Upper lobe of right lung (tissue), 1 donor: ENCODE results near the gene DYNLT4. TPM values are rescaled to one million over a fixed set of nuclear protein-coding genes. Genes with fewer than 3 reads are reported as not detected.
A peak's percentile ranks its signal among the peaks of the same experiment; 100 is the strongest.

Experiments used
- ATAC-seq: fragments of 200-7000 bp; cut with Tn5 transposase; one replicate; pipeline ENCODE4 v1.9.1; 2020; ENCODE audit warnings: mild to moderate bottlenecking, moderate library complexity
- DNase-seq: peaks from one replicate; pipeline ENCODE4 v3.0.0-alpha.2; 2020
- H3K27ac ChIP-seq: fragments of 200-600 bp; one replicate; pipeline ENCODE4 v1.8.0; 2022
- H3K27me3 ChIP-seq: fragments of 200-600 bp; one replicate; pipeline ENCODE4 v1.8.0; 2022; ENCODE audit warnings: mild to moderate bottlenecking
- H3K36me3 ChIP-seq: fragments of 200-600 bp; one replicate; pipeline ENCODE4 v1.8.0; 2022
- H3K4me1 ChIP-seq: fragments of 200-600 bp; one replicate; pipeline ENCODE4 v1.8.0; 2022
- H3K4me3 ChIP-seq: fragments of 200-600 bp; one replicate; pipeline ENCODE4 v1.8.0; 2022; ENCODE audit warnings: mild to moderate bottlenecking
- H3K9me3 ChIP-seq: fragments of 200-600 bp; one replicate; pipeline ENCODE4 v1.8.0; 2022
- CTCF ChIP-seq: fragments of 200-600 bp; IDR thresholded peaks from one replicate; pipeline ENCODE4 v1.8.0; 2022; ENCODE audit warnings: antibody characterized with exemption
- intact Hi-C: fragments of 100-400 bp; cut with DNase I; formaldehyde crosslinking; loops from one replicate; pipeline ENCODE4 v1.11.0; 2022
- long read RNA-seq: library from polyadenylated mRNA; unstranded; transcript quantifications from one replicate; pipeline ENCODE4 v2.0.0, GENCODE V29; 2021
- total RNA-seq: library from RNA; stranded (reverse); fragmentation: NEBNext Ultra II Directional; extraction: Animal tissue kit (Norgen Biotek cat#: 25700); gene quantifications from one replicate; pipeline ENCODE4 v1.2.1, GENCODE V29; 2021
- donor health status: DM: no; HTN: yes; CAD: no; lungs with severe emphysema.

DYNLT4 gene, protein sequence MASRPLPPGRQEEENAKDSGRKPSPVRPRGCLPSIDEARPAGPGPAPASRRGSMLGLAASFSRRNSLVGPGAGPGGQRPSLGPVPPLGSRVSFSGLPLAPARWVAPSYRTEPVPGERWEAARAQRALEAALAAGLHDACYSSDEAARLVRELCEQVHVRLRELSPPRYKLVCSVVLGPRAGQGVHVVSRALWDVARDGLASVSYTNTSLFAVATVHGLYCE
- not detected for total RNA-seq
- long read RNA-seq = 0 reads

GRCh38 chr1:44806704-44807363, at the start of gene DYNLT4:
TSS of gene DYNLT4 (minus strand) at chr1:44807351. CDS start at chr1:44806668, 683 bp downstream.
- Histone ChIP-seq H3K9me3 (no peaks in the 10 kb centered on the region), H3K27ac (peak within 1 kb of the TSS; percentile 100), H3K27me3 (no peaks in the 10 kb centered on the region), H3K4me3 (peak within 1 kb of the TSS; percentile 45), H3K36me3 (peaks cover 44% of the 10 kb centered on the region), H3K4me1 (peaks cover 81% of the 10 kb centered on the region)
- no peak for DNase-seq
- intact Hi-C loops = no loop called here
- TF ChIP-seq CTCF = no peak
- no peak for ATAC-seq

DNA sequence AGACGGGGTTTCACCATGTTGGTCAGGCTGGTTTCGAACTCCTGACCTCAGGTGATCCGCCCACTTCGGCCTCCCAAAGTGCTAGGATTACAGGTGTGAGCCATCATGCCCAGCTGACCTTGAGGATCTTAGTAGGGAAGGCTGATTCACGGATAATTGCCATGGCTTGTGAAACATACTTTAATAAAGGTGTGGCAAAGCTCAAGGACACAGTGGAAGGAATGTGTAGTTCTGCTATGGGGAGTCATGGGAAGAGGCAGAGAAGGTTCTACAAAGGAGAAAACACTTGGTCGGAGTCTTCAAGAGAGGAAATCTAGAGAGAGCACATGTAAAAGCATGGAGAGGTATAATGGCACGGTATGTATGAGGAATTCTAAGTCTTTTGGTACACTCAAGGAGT, 48.6 kb upstream of the DYNLT4 start:
- DNase-seq = no peak
- peaks cover 10% of the 10 kb centered on the region for H3K36me3 ChIP-seq
- H3K4me3 ChIP-seq = no peak overlapping the region
- no peaks in the 10 kb centered on the region for H3K9me3 ChIP-seq
- no peaks in the 10 kb centered on the region for H3K27me3 ChIP-seq
- no peak overlapping the region for H3K27ac ChIP-seq
- peak; percentile 76 for ATAC-seq
- no peak for TF ChIP-seq CTCF
- intact Hi-C loops = no loop called here
- H3K4me1 ChIP-seq = no peaks in the 10 kb centered on the region

- no peak for DNase-seq
- Histone ChIP-seq H3K9me3 (no peaks in the 10 kb centered on the region), H3K36me3 (peaks cover 17% of the 10 kb centered on the region), H3K27ac (no peak overlapping the region), H3K4me1 (no peaks in the 10 kb centered on the region), H3K4me3 (no peak overlapping the region), H3K27me3 (no peaks in the 10 kb centered on the region)
- peak; percentile 28 for ATAC-seq
- intact Hi-C loops = no loop called here
- no peak for TF ChIP-seq CTCF
Observed at GRCh38 chr1:44854970-44855369, 47.8 kb upstream of the DYNLT4 start.

DNA sequence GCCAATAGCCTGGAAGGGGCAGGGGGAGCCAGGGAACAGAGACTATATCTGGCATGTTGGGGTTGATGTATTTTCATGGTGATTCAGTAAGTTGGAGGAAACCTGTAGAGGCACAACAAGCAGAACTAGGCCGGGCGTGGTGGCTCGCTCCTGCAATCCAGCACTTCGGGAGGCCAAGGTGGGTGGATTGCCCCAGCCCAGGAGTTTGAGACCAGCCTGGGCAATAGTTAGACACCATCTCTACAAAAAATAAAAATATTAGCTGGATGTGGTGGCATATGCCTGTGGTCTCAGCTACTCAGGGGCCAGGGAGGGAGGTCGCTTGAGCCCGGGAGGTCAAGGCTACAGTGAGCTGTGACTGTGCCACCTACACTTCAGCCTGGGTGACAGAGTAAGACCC, 46.0 kb upstream of the DYNLT4 start:
- Histone ChIP-seq H3K27ac (no peak overlapping the region), H3K4me3 (no peak overlapping the region), H3K27me3 (no peaks in the 10 kb centered on the region), H3K9me3 (no peaks in the 10 kb centered on the region), H3K36me3 (peaks cover 21% of the 10 kb centered on the region), H3K4me1 (no peaks in the 10 kb centered on the region)
- no peak for TF ChIP-seq CTCF
- intact Hi-C loops = no loop called here
- DNase-seq (no peak), ATAC-seq (no peak)

- no peaks in the 10 kb centered on the region for H3K9me3 ChIP-seq
- no peak for DNase-seq
- H3K27ac ChIP-seq = no peak overlapping the region
- peaks cover 11% of the 10 kb centered on the region for H3K36me3 ChIP-seq
- no peaks in the 10 kb centered on the region for H3K27me3 ChIP-seq
- H3K4me1 ChIP-seq = no peaks in the 10 kb centered on the region
- no peak for ATAC-seq
- no peak overlapping the region for H3K4me3 ChIP-seq
- TF ChIP-seq CTCF = no peak
- intact Hi-C loops = no loop called here
Observed at GRCh38 chr1:44851308-44851707, 44.2 kb upstream of the DYNLT4 start.
